Activated T-helper 17 cell treated with anti-CD3 and anti-CD28 coated beads, Interleukin-2, amount 50 U/mL, for 72 hours (primary cell): ENCODE data around the gene TBC1D10A. TPM values are rescaled to one million over a fixed set of nuclear protein-coding genes. Genes with fewer than 3 reads are reported as not detected.
A peak's percentile ranks its signal among the peaks of the same experiment; 100 is the strongest.
"Not testable (repeated sequence)": the region's sequence is repeated elsewhere in the genome, so short reads cannot be mapped to it uniquely, and the experiment has no call there.

Source experiments
- ATAC-seq: fragments of 150-1000 bp; cut with Tn5 transposase; replicated peaks from 2 replicates; pipeline ENCODE4 v1.10.0; 2021; ENCODE audit warnings: mild to moderate bottlenecking, moderate library complexity
- H3K27ac Mint-ChIP-seq: one replicate; pipeline ENCODE4 v1.8.0; 2022; ENCODE audit warnings: mixed read lengths
- H3K27me3 Mint-ChIP-seq: one replicate; pipeline ENCODE4 v1.8.0; 2022; ENCODE audit warnings: mixed read lengths
- H3K36me3 Mint-ChIP-seq: one replicate; pipeline ENCODE4 v1.8.0; 2022; ENCODE audit warnings: low read depth, mild to moderate bottlenecking, mixed read lengths
- H3K4me1 Mint-ChIP-seq: one replicate; pipeline ENCODE4 v1.8.0; 2022; ENCODE audit warnings: mixed read lengths
- H3K4me3 Mint-ChIP-seq: one replicate; pipeline ENCODE4 v1.8.0; 2022; ENCODE audit warnings: mild to moderate bottlenecking, mixed read lengths
- H3K9me3 Mint-ChIP-seq: one replicate; pipeline ENCODE4 v1.8.0; 2022; ENCODE audit warnings: mixed read lengths
- total RNA-seq, 2 donors: library from RNA; stranded (reverse); gene quantifications; one replicate each; pipeline ENCODE4 v1.2.3, GENCODE V29; 2022

The TBC1D10A gene
- total RNA-seq, 2 donors from 2014 or later, result 26.9 to 41.2 TPM

DNA sequence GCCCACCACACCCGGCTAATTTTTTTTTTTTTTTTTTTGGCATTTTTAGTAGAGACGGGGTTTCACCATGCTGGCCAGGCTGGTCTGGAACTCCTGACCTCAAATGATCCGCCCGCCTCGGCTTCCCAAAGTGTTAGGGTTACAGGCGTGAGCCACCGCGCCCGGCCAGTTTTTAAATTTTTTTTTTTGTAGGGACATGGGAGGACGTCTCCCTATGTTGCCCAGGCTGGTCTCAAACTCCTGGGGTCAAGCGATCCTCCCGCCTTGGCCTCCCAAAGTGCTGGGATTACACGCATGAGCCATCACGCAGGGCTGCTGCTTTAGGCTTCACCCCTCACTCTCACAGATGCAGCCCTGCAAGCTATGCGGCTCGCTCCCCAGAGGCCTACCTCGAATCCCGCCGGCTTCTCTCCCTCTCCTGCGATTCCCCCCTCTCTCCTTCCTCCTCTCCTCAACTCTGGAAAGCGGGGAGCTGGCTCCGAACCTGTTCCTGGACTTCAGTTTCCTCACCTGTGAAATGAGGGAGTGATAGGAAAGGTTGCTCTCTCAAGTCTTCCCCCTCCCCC is 31.0 kb upstream of the TBC1D10A start:
- Mint-ChIP-seq H3K27me3 (no peaks in the 10 kb centered on the region), H3K27ac (peak overlapping the region; percentile 93), H3K9me3 (no peaks in the 10 kb centered on the region), H3K4me3 (peak overlapping the region; percentile 98), H3K4me1 (peaks cover 30% of the 10 kb centered on the region), H3K36me3 (peaks cover 36% of the 10 kb centered on the region)
- ATAC-seq, result no peak

DNA sequence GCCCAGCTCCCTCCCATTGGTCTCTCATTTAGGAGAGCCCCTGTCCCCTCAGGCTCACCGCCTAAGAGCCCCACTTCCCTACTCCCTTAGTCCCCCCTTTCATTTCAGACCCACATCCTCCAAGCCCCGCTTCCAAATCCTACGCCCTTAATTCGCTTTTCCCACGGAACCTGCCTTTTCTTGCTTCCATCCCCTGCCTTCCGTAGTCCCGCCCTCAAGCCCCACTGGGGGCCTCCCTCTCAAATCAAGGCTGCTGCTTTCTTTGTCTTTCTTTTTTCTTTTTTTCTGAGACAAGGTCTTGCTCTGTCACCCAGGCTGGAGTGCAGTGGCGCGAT is 30.5 kb upstream of the TBC1D10A start:
- Mint-ChIP-seq H3K9me3 (no peaks in the 10 kb centered on the region), H3K27me3 (no peaks in the 10 kb centered on the region), H3K36me3 (peaks cover 42% of the 10 kb centered on the region), H3K4me3 (peak overlapping the region; percentile 98), H3K4me1 (peaks cover 30% of the 10 kb centered on the region), H3K27ac (peak overlapping the region; percentile 93)
- ATAC-seq, result no peak

DNA sequence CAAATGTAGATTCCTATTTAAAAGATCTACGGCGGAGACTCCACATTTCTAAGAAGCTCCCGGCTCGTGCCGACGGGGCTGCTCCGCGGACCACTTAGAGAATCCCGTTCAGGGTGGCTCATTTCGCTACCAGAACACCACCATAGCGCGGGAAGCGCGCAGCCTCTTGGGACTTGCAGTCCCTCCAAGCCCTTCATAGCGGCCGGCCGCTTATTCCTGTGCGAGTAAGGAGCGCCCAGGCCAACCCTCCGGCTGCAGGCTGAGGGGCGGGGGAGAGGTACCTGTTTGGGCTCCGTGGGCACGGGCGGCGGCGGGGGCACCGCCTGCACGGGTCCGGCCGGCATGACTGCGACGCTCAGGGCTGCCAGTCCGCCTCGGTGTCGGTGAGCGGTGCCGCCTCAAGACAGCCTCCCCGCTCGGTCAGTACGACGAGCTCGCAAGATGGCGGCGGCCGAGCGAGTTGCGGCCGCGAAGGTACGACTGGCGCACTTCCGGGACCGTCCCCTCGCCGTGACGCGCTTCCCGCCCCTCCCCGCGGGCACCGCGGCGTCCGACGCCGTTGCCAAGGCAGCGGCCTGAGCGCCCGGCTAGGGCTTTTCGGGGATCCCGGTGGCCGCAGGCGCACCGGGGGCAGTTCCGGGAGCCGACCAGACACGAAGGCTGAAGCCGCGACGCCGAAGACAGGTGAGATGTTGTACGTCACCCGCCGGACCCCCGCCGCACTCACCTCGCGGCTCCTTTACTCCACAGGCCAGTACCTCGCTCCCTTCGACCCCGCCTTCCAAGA is 29.9 kb upstream of the TBC1D10A start, which contains the start of the genes CCDC157 and SF3A1:
Gene CCDC157, plus strand, starts transcription at position 559 of the 787 bp plus-strand sequence. CDS start 8,994 bp downstream, outside the sequence.
Gene SF3A1, minus strand, starts transcription at position 446 of the 787 bp plus-strand sequence. Its CDS starts 102 bp downstream, at position 344.
- H3K4me3 Mint-ChIP-seq, result peak within 1 kb of the TSS; percentile 98
- peak within 1 kb of the TSS; percentile 98 for H3K27ac Mint-ChIP-seq
- no peaks in the 10 kb centered on the region for H3K9me3 Mint-ChIP-seq
- peaks cover 47% of the 10 kb centered on the region for H3K36me3 Mint-ChIP-seq
- H3K27me3 Mint-ChIP-seq, result no peaks in the 10 kb centered on the region
- peaks cover 35% of the 10 kb centered on the region for H3K4me1 Mint-ChIP-seq
- ATAC-seq, result peak; percentile 96

DNA sequence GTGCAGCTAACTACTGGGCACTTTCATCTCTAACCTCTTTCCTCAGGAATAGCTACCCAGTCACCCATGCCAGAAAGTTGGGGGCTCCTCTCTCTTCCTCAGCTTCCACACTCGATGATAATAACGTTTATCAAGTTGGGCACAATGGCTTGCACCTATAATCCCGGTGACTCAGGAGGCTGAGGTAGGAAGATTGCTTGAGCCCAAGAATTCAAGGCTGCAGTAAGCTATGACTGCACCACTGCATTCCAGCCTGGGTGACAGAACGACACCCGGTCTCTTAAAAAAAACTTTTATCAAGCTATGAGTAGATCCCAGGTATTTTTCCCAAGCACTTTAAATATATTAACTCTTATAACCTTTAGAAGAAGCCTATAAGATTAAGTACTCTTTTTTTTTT is 27.9 kb upstream of the TBC1D10A start:
- Mint-ChIP-seq H3K9me3 (no peaks in the 10 kb centered on the region), H3K4me1 (peaks cover 45% of the 10 kb centered on the region), H3K27ac (peak overlapping the region; percentile 98), H3K36me3 (peaks cover 67% of the 10 kb centered on the region), H3K27me3 (no peaks in the 10 kb centered on the region), H3K4me3 (peak overlapping the region; percentile 98)
- no peak for ATAC-seq

DNA sequence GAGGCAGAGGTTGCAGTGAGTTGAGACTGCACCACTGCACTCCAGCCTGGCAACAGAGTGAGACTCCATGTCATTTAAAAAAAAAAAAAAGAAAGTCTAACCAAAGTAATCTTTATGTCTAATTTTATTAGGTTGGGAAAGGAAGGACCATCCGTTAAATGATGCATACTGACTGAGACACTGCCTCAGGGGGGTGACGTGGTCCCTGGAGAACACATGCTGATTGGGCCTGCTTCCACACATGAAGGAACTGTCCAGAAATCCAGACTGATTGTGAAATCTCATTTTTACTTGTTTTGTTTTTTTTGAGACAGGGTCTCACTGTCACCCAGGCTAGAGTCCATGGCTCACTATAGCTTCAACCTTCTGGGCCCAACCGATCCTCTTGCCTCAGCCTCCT is 24.5 kb upstream of the TBC1D10A start:
- H3K4me1 Mint-ChIP-seq, result peaks cover 51% of the 10 kb centered on the region
- no peaks in the 10 kb centered on the region for H3K9me3 Mint-ChIP-seq
- peaks cover 100% of the 10 kb centered on the region for H3K36me3 Mint-ChIP-seq
- H3K27me3 Mint-ChIP-seq, result no peaks in the 10 kb centered on the region
- peak overlapping the region; percentile 82 for H3K4me3 Mint-ChIP-seq
- ATAC-seq, result no peak
- peak overlapping the region; percentile 81 for H3K27ac Mint-ChIP-seq

DNA sequence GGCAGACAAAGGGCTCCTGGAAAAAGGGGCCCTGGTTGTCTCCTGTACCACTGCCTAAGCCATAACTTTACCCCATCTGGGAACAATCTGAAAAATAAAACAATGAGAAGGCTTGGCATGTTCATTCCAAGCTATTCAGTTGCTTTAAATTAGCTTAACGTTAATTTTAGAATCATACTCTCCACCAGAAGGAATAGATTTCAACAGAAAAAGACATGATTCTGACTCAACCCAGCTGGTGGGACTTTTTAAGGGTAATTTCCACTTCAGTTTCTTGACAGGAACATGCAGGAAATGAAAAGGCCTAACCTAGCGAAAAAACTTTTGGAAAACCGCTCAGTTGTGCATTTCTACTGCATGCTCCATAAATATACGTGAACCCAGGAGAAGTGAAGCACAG is 22.1 kb upstream of the TBC1D10A start:
- Mint-ChIP-seq H3K9me3 (no peaks in the 10 kb centered on the region), H3K27me3 (no peaks in the 10 kb centered on the region), H3K36me3 (peaks cover 100% of the 10 kb centered on the region), H3K4me3 (peak overlapping the region; percentile 82), H3K4me1 (peaks cover 47% of the 10 kb centered on the region), H3K27ac (peak overlapping the region; percentile 85)
- no peak for ATAC-seq

DNA sequence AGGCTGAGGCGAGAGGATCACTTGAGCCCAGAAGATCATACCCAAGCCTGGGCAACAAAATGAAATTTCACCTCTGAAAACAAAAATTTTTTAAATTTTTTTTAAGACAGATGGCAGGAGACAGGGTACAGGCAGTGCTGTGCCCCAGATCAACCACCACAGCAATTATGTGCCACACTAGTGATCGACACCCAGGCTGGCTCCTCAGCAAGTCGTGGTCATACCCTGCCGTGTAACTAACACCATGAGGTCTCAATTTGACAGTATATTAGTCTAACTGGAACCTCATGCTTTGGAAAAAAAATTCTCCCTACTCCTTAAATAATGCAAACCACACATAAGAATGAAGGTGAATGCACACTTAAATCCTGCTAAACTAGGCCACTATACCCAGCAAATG is 21.7 kb upstream of the TBC1D10A start:
- peak overlapping the region; percentile 82 for H3K4me3 Mint-ChIP-seq
- H3K4me1 Mint-ChIP-seq, result peaks cover 45% of the 10 kb centered on the region
- H3K36me3 Mint-ChIP-seq, result peaks cover 100% of the 10 kb centered on the region
- no peak for ATAC-seq
- H3K27ac Mint-ChIP-seq, result peak overlapping the region; percentile 85
- no peaks in the 10 kb centered on the region for H3K9me3 Mint-ChIP-seq
- no peaks in the 10 kb centered on the region for H3K27me3 Mint-ChIP-seq

DNA sequence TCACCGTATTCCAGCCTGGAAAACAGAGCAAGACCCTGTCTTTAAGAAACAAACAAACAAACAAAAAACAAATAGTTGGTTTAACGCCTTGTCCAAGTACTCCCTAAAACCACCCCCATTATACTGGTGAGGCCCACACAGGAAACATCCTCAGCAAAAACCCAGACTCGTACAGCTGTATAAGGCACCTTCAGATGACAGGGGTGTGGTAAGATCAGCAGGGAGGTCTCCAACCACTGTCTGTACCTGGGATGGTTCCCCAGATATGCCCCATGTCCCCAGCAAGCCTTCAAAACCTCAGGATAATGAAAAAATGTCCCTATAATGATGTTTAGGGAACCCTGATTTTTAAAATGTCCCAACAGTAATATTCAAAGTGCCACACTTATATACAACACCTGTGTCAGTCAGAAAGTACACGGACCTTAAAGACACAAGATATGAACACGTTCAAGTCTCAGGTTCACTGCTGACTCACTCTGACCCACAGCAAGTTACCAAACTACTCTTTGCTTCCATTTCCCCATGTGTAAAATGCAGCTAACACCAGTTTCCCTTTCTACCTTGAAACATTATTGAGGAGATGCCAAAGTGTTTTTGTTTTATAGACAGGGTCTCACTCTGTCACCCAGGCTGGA is 20.6 kb upstream of the TBC1D10A start:
- ATAC-seq, result peak; percentile 83
- peaks cover 45% of the 10 kb centered on the region for H3K4me1 Mint-ChIP-seq
- H3K4me3 Mint-ChIP-seq, result peak overlapping the region; percentile 82
- no peaks in the 10 kb centered on the region for H3K9me3 Mint-ChIP-seq
- peak overlapping the region; percentile 85 for H3K27ac Mint-ChIP-seq
- peaks cover 100% of the 10 kb centered on the region for H3K36me3 Mint-ChIP-seq
- H3K27me3 Mint-ChIP-seq, result no peaks in the 10 kb centered on the region

DNA sequence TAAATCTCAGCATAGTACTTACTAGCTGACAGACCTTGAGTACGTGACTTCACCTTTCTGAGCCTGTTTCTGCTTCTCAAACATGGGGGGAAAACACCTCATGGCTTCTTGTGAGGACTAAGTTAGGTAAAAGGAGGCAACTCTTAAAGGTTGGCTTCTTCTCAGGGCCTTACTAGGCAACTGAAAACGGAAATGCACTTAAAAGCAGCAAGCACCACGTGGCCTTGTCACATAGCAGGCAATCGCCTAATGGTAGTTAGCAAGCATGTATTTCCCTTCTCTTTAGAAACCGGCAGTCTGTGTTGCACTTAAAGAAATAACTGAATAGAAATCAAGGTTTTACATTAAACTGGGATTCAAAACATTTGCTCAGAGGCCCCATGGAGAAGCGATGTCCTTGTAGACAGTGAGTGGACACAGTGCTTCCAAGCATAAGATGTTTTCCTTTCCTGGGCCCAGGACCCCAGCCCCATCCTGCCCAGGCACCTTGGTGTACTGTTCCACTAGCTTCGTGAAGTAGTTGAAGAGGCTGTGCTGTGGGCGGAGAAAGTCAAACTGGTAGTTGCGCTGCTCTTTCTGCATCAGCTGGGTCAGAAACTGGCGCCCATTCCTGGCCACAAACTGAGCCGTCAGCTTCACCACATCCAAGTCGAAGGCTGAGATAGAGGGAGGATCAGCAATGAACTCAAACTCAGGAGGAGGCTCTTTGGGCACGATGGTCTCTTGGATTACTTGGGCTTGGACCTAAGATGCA is 17.9 kb upstream of the TBC1D10A start:
- Mint-ChIP-seq H3K4me1 (peaks cover 37% of the 10 kb centered on the region), H3K27ac (peak overlapping the region; percentile 93), H3K4me3 (peak overlapping the region; percentile 71), H3K27me3 (no peaks in the 10 kb centered on the region), H3K9me3 (no peaks in the 10 kb centered on the region), H3K36me3 (peaks cover 100% of the 10 kb centered on the region)
- peak; percentile 78 for ATAC-seq

DNA sequence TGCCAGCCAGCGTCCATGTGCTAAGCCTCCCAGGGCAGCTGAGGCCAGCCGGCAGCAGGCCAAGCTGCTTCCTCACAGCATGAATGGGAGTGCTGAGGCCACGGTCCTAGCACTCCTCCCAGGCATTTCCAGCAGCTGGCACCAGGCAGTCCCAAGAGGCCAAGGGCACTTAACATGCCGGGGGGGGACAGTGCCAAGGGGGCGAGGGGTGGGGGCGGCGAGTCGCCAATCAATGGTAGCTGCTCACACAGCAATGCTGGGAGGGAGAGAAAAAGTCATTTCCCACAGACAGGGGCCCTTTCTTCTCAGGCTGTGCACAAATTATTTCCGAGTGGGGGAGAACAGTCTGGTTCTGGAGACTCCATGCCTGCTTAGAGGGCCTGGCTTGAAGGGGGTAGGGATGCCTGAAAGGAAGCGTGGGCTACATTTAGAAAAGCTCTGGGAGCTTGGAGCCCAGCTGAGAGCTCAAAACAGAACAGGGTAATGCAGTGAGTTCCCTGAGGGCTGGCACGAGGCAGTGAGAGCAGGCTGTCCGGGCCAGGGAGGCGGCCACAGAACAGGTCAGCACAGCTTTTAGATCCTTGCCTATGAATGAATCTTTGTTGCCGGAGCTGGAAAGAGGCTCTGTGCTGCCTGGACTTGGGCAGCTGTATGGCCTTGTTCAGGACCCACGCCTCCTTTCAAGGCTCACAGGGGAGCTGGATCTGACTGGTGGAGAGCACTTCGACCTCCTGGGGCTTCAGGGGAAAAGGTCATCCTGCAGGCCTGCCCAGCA is 14.4 kb upstream of the TBC1D10A start:
- no peak for ATAC-seq
- H3K36me3 Mint-ChIP-seq, result peaks cover 100% of the 10 kb centered on the region
- H3K4me1 Mint-ChIP-seq, result peaks cover 22% of the 10 kb centered on the region
- H3K27ac Mint-ChIP-seq, result peak overlapping the region; percentile 63
- no peaks in the 10 kb centered on the region for H3K9me3 Mint-ChIP-seq
- H3K4me3 Mint-ChIP-seq, result no peak overlapping the region
- no peaks in the 10 kb centered on the region for H3K27me3 Mint-ChIP-seq

DNA sequence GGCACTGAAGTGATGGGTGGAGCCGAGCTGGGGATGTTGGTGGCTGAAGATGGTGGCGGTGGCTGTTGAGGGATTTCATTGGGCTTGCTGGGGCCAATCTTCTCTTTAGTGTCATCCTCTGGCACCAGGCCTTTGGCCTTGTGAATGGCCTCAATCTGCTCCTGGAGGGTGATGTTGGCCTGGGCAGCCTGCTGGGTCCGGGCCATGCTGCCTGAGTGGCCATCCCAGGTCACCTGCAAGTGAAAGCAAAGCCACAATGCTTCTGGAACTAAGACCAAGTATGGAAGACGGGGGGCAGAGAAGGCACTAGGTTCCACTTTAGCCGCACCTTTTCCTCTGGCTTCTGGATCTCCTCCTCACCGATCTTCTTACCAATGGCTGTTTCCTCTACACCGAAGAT is 12.1 kb upstream of the TBC1D10A start:
- Mint-ChIP-seq H3K27me3 (no peaks in the 10 kb centered on the region), H3K27ac (no peak overlapping the region), H3K36me3 (peaks cover 100% of the 10 kb centered on the region), H3K4me1 (peaks cover 17% of the 10 kb centered on the region), H3K9me3 (no peaks in the 10 kb centered on the region), H3K4me3 (no peak overlapping the region)
- ATAC-seq, result no peak

DNA sequence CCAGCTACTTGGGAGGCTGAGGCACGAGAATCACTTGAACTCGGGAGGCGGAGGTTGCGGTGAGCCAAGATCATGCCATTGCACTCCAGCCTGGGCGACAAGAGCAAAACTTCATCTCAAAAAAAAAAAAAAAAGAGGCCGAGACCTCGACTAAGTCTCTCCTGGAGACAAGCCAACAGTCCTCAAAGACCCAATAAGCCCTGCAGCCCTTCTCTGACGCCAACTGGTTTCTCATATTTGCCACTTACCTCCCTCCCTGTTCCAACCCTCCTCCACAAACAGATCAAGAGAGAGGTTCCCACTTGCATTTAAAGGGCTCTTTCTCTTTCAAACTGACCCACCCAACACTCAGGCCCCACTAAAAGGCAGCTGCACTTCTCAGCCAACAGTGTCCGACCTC is 11.6 kb upstream of the TBC1D10A start:
- not testable (repeated sequence) for H3K27me3 Mint-ChIP-seq, ATAC-seq, H3K9me3 Mint-ChIP-seq, H3K27ac Mint-ChIP-seq, H3K4me3 Mint-ChIP-seq
- Mint-ChIP-seq H3K4me1 (peaks cover 20% of the 10 kb centered on the region), H3K36me3 (peaks cover 100% of the 10 kb centered on the region)

DNA sequence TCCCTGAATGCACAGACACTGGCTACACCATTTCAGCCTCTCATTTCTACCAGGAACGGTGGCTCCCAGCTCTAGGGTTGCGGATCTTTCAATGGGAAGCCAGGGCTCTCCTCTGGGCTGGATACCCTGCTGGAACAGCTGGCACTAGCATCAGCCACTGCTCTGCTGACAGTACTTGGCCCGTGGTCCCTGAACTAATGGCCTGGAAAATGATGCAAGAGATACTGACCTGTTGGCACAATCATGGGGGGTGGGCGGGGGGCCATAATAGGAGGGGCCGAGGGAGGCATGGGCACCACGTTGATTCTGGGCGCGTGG is 10.7 kb upstream of the TBC1D10A start:
- ATAC-seq, result no peak
- H3K27ac Mint-ChIP-seq, result no peak overlapping the region
- peaks cover 100% of the 10 kb centered on the region for H3K36me3 Mint-ChIP-seq

More for the DNA sequence above, 10.7 kb upstream of the TBC1D10A start:
- no peaks in the 10 kb centered on the region for H3K9me3 Mint-ChIP-seq
- no peak overlapping the region for H3K4me3 Mint-ChIP-seq
- H3K4me1 Mint-ChIP-seq, result peaks cover 23% of the 10 kb centered on the region
- H3K27me3 Mint-ChIP-seq, result no peaks in the 10 kb centered on the region
